Hepatocyte (in vitro differentiated cells): ENCODE results near the gene WASF3. TPM values are rescaled to one million over a fixed set of nuclear protein-coding genes. Genes with fewer than 3 reads are reported as not detected.

Experiments
- DNase-seq: peaks from one replicate; pipeline ENCODE4 v3.0.0-alpha.2; 2016; ENCODE audit warnings: low spot score
- H2AFZ ChIP-seq: fragments of 200-600 bp; sonication (generic); 2 replicates; pipeline ENCODE4 v1.6.0; 2016; ENCODE audit warnings: antibody characterized with exemption, mild to moderate bottlenecking
- H3K27ac ChIP-seq: fragments of 200-600 bp; sonication (generic); 2 replicates; pipeline ENCODE4 v1.5.1; 2016; ENCODE audit warnings: mild to moderate bottlenecking
- H3K27me3 ChIP-seq: fragments of 200-600 bp; sonication (generic); 2 replicates; pipeline ENCODE4 v1.6.1; 2016
- H3K36me3 ChIP-seq: fragments of 200-600 bp; sonication (generic); replicated peaks from 2 replicates; pipeline ENCODE4 v1.5.1; 2016; ENCODE audit warnings: low read depth; ENCODE audit not compliant: insufficient read depth
- H3K4me1 ChIP-seq: fragments of 200-600 bp; sonication (generic); 2 replicates; pipeline ENCODE4 v1.5.1; 2016; ENCODE audit warnings: mild to moderate bottlenecking, moderate library complexity; ENCODE audit not compliant: insufficient read depth
- H3K4me2 ChIP-seq: fragments of 200-600 bp; sonication (generic); 2 replicates; pipeline ENCODE4 v1.6.0; 2016
- H3K4me3 ChIP-seq: fragments of 200-600 bp; sonication (generic); 2 replicates; pipeline ENCODE4 v1.5.1; 2016; ENCODE audit warnings: mild to moderate bottlenecking
- H3K79me2 ChIP-seq: fragments of 200-600 bp; sonication (generic); 2 replicates; pipeline ENCODE4 v1.6.0; 2017; ENCODE audit warnings: mild to moderate bottlenecking
- H3K9me2 ChIP-seq: fragments of 200-600 bp; sonication (generic); replicated peaks from 2 replicates; pipeline ENCODE4 v1.6.0; 2017; ENCODE audit warnings: mild to moderate bottlenecking; ENCODE audit not compliant: insufficient read depth
- H3K9me3 ChIP-seq: fragments of 200-600 bp; sonication (generic); 2 replicates; pipeline ENCODE4 v1.5.1; 2016; ENCODE audit warnings: low read depth, mild to moderate bottlenecking
- H4K20me1 ChIP-seq: fragments of 200-600 bp; sonication (generic); 2 replicates; pipeline ENCODE4 v1.6.0; 2016; ENCODE audit warnings: mild to moderate bottlenecking; ENCODE audit not compliant: insufficient read depth, poor library complexity, severe bottlenecking
- EZH2 ChIP-seq: fragments of 200-600 bp; sonication (generic); IDR thresholded peaks from 2 replicates; pipeline ENCODE4 v1.6.1; 2016; ENCODE audit warnings: antibody characterized with exemption, mild to moderate bottlenecking, borderline replicate concordance
- EZH2phosphoT487 ChIP-seq: fragments of 200-600 bp; sonication (generic); IDR thresholded peaks from one replicate; pipeline ENCODE4 v1.6.1; 2018; ENCODE audit warnings: antibody characterized with exemption, mild to moderate bottlenecking, low read depth, moderate library complexity; ENCODE audit not compliant: unreplicated experiment, severe bottlenecking
- WGBS: methylation state at CpG from one replicate; pipeline ENCODE4 v1.1.6; 2016; ENCODE audit warnings: low lambda C conversion rate; ENCODE audit errors: missing lambda C conversion rate; 5-methylcytosine and 5-hydroxymethylcytosine counted together
- polyA plus RNA-seq: library from polyadenylated mRNA; unstranded; fragments of >200 nt; fragmentation: Nextera tagmentation; extraction: Ambion mirVana; gene quantifications from 2 replicates; pipeline ENCODE4 v1.2.1, GENCODE V29; 2016
- total RNA-seq: library from RNA; depleted of rRNA; stranded (reverse); fragments of >200 nt; gene quantifications from 2 replicates; pipeline ENCODE4 v1.2.3, GENCODE V29; 2014
- TF ChIP-seq, protein P1 (sequence below): fragments of 200-600 bp; sonication (generic); IDR thresholded peaks from 2 replicates; pipeline ENCODE4 v1.5.1; 2016; ENCODE audit warnings: antibody characterized with exemption, mild to moderate bottlenecking; ENCODE audit not compliant: poor library complexity

Gene WASF3
- total and polyA plus RNA-seq, 2 experiments from 2014 or later = 10.4 to 17.8 TPM

DNA sequence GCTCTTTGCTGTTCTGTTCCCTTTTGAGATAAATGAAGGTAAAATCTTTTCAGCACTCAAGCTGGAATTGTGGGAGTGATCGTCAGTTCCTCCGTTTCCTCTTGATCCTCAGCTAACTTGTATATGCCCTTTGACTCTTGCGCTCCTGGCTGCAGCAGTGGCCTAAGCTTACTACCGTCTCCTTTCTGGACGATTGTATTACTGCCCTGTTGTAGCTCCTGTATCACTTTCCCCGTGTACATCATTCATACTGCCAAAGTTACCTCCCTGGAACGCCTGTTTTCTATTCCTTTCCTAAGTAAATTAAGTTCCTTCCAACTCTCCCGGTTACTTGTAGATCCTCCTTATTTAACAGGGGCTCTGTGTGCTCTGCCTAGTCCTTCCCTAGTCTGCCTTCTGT is 36.9 kb downstream of the WASF3 start:
- no peak for DNase-seq

GRCh38 chr13:26596458-26596857 is 39.0 kb downstream of the WASF3 start:
- no peaks in the 10 kb centered on the region for H3K9me3 ChIP-seq
- no peak for DNase-seq
- H3K9me2 ChIP-seq = no peaks in the 10 kb centered on the region
- TF ChIP-seq EZH2 = no peak
- TF ChIP-seq, protein P1, sequence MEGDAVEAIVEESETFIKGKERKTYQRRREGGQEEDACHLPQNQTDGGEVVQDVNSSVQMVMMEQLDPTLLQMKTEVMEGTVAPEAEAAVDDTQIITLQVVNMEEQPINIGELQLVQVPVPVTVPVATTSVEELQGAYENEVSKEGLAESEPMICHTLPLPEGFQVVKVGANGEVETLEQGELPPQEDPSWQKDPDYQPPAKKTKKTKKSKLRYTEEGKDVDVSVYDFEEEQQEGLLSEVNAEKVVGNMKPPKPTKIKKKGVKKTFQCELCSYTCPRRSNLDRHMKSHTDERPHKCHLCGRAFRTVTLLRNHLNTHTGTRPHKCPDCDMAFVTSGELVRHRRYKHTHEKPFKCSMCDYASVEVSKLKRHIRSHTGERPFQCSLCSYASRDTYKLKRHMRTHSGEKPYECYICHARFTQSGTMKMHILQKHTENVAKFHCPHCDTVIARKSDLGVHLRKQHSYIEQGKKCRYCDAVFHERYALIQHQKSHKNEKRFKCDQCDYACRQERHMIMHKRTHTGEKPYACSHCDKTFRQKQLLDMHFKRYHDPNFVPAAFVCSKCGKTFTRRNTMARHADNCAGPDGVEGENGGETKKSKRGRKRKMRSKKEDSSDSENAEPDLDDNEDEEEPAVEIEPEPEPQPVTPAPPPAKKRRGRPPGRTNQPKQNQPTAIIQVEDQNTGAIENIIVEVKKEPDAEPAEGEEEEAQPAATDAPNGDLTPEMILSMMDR = no peak
- no peak for TF ChIP-seq EZH2phosphoT487
- H3K4me3 ChIP-seq = no peak overlapping the region
- peaks cover 89% of the 10 kb centered on the region for H3K79me2 ChIP-seq
- no peaks in the 10 kb centered on the region for H3K27me3 ChIP-seq
- H2AFZ ChIP-seq = no peak overlapping the region
- no peak overlapping the region for H3K27ac ChIP-seq
- H3K4me1 ChIP-seq = peaks cover 3% of the 10 kb centered on the region
- peaks cover 3% of the 10 kb centered on the region for H4K20me1 ChIP-seq
- 98% methylated on average over 2 of the region's 2 CpGs for WGBS
- H3K4me2 ChIP-seq = no peak overlapping the region
- H3K36me3 ChIP-seq = no peaks in the 10 kb centered on the region

More for the DNA sequence above, 36.9 kb downstream of the WASF3 start:
- Histone ChIP-seq H3K4me3 (no peak overlapping the region), H3K27ac (no peak overlapping the region), H3K79me2 (peaks cover 85% of the 10 kb centered on the region), H2AFZ (no peak overlapping the region), H3K27me3 (no peaks in the 10 kb centered on the region), H3K36me3 (no peaks in the 10 kb centered on the region), H3K9me2 (no peaks in the 10 kb centered on the region), H3K4me1 (peaks cover 20% of the 10 kb centered on the region), H3K9me3 (no peaks in the 10 kb centered on the region), H3K4me2 (no peak overlapping the region), H4K20me1 (no peaks in the 10 kb centered on the region)
- WGBS = 89% methylated on average over 8 of the region's 8 CpGs
- TF ChIP-seq EZH2 (no peak), EZH2phosphoT487 (no peak)
- TF ChIP-seq, protein P1 = no peak

GRCh38 chr13:26599403-26599802 is 41.9 kb downstream of the WASF3 start:
- Histone ChIP-seq H3K9me2 (no peaks in the 10 kb centered on the region), H3K4me1 (no peaks in the 10 kb centered on the region), H3K27ac (no peak overlapping the region), H3K36me3 (no peaks in the 10 kb centered on the region), H2AFZ (no peak overlapping the region), H3K4me2 (no peak overlapping the region), H4K20me1 (peaks cover 3% of the 10 kb centered on the region), H3K9me3 (no peaks in the 10 kb centered on the region), H3K27me3 (no peaks in the 10 kb centered on the region), H3K4me3 (no peak overlapping the region), H3K79me2 (peaks cover 88% of the 10 kb centered on the region)
- no peak for TF ChIP-seq EZH2
- TF ChIP-seq EZH2phosphoT487 = no peak
- TF ChIP-seq, protein P1 = no peak
- no peak for DNase-seq
- 80% methylated on average over 1 of the region's 1 CpG for WGBS

DNA sequence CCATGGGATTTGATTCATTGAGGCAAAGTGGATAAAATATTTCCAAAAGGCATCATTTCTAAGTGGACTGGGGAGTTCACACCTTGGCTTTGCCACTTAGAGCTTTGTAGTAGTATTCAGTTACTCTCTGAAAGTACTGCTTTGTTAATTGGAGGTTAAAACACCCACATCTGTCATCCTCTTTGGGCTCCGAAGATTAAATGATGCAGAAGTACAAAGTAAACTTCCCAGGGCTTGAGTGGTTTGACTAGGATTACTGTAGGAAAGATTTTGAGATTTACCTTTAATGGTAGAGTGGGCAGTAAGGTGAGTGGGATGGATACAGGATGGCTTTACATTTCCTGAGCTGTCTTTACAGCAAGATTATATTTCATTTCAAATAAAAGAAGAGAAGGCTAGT is 42.4 kb downstream of the WASF3 start:
- no peaks in the 10 kb centered on the region for H3K27me3 ChIP-seq
- H3K4me2 ChIP-seq = no peak overlapping the region
- 45% methylated on average over 1 of the region's 1 CpG for WGBS
- H2AFZ ChIP-seq = no peak overlapping the region
- H4K20me1 ChIP-seq = peaks cover 3% of the 10 kb centered on the region
- no peak overlapping the region for H3K4me3 ChIP-seq
- TF ChIP-seq EZH2 = no peak
- TF ChIP-seq EZH2phosphoT487 = no peak
- TF ChIP-seq, protein P1 = no peak
- H3K79me2 ChIP-seq = peaks cover 88% of the 10 kb centered on the region
- H3K9me3 ChIP-seq = no peaks in the 10 kb centered on the region
- no peak overlapping the region for H3K27ac ChIP-seq
- H3K4me1 ChIP-seq = no peaks in the 10 kb centered on the region
- no peak for DNase-seq
- no peaks in the 10 kb centered on the region for H3K9me2 ChIP-seq
- no peaks in the 10 kb centered on the region for H3K36me3 ChIP-seq
